RWPE1 (cell line): Measurements from ENCODE around the gene TMEM88.

Experiments used
- CTCF ChIA-PET: fragments of 350-600 bp; sonication (Branson Sonifier 250); formaldehyde crosslinking; extraction: SDS; loops from one replicate; lab custom pipeline; 2021; lab: Yijun Ruan, JAX
- POLR2A ChIA-PET: fragments of 400-600 bp; formaldehyde crosslinking; extraction: SDS; loops from one replicate; lab custom pipeline; 2020; ENCODE audit warnings: antibody characterized with exemption; ENCODE audit not compliant: low non-redundant PET; lab: Yijun Ruan, JAX
- DNase-seq: peaks from one replicate; pipeline ENCODE4 v3.0.0; 2012; ENCODE audit warnings: low spot score
- H3K27ac ChIP-seq: fragments of 450-650 bp; 2 replicates; pipeline ENCODE4 v1.5.1; 2017
- TF ChIP-seq, protein P1 (sequence below): fragments of 450-650 bp; conservative IDR thresholded peaks from 2 replicates; pipeline ENCODE4 v1.5.1; 2017; ENCODE audit warnings: low read depth, mild to moderate bottlenecking

The TMEM88 gene

DNA sequence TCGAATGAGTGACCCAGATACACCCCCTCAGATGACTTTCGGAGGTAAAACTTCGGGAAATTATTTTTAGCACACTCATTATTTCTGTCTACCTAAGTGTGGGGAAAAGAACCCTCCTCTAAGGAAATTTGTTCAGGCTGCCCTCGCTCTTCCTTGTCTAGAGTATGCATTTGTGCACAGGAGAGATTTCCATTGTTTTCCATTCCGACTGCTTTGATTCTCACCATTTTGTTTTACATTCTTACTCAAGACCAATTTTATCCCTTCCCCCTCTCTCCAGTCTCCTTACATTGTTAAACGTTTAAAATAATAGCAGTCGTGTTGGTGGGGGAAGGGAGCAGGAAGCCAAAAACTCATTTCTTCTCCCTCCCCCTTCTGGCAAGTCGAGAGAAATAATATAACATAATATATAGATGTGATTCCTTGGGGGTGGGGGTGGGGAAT lies 32.2 kb downstream of the TMEM88 start:
- DNase-seq: no peak
- ChIA-PET CTCF (interaction anchor here (0.6 kb wide), 1 partner anchor 11 kb away, joined by 3 read pairs; no protein-coding TSS in a partner anchor), POLR2A (no interaction called here)
- TF ChIP-seq, protein P1, sequence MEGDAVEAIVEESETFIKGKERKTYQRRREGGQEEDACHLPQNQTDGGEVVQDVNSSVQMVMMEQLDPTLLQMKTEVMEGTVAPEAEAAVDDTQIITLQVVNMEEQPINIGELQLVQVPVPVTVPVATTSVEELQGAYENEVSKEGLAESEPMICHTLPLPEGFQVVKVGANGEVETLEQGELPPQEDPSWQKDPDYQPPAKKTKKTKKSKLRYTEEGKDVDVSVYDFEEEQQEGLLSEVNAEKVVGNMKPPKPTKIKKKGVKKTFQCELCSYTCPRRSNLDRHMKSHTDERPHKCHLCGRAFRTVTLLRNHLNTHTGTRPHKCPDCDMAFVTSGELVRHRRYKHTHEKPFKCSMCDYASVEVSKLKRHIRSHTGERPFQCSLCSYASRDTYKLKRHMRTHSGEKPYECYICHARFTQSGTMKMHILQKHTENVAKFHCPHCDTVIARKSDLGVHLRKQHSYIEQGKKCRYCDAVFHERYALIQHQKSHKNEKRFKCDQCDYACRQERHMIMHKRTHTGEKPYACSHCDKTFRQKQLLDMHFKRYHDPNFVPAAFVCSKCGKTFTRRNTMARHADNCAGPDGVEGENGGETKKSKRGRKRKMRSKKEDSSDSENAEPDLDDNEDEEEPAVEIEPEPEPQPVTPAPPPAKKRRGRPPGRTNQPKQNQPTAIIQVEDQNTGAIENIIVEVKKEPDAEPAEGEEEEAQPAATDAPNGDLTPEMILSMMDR: no peak
- peak overlapping the region; percentile 98 for H3K27ac ChIP-seq

- ChIA-PET CTCF (no interaction called here), POLR2A (interaction anchor here (0.7 kb wide), 1 partner anchor 56 kb away, joined by 3 read pairs; no protein-coding TSS in a partner anchor)
- DNase-seq: peak; percentile 97
These were observed 32.8 kb downstream of the TMEM88 start for GRCh38 chr17:7887482-7888183.

GRCh38 chr17:7888184-7888920 lies 33.5 kb downstream of the TMEM88 start, which contains the start of gene CHD3:
TSS of gene CHD3 (plus strand) at chr17:7888789. CDS start at chr17:7889001, 212 bp downstream.
- ChIA-PET CTCF (interaction anchor here (0.6 to 1.2 kb wide), 4 partner anchors 22 to 158 kb away, joined by 3 to 4 read pairs (median 4); no protein-coding TSS in a partner anchor), POLR2A (interaction anchor here (0.7 kb wide), 1 partner anchor 55 kb away, joined by 3 read pairs; no protein-coding TSS in a partner anchor)
- TF ChIP-seq, protein P1: no peak
- DNase-seq: no peak
- H3K27ac ChIP-seq: peak within 1 kb of the TSS; percentile 98

More at GRCh38 chr17:7887482-7888183, 32.8 kb downstream of the TMEM88 start:
- peak overlapping the region; percentile 98 for H3K27ac ChIP-seq
- TF ChIP-seq, protein P1: no peak

DNA sequence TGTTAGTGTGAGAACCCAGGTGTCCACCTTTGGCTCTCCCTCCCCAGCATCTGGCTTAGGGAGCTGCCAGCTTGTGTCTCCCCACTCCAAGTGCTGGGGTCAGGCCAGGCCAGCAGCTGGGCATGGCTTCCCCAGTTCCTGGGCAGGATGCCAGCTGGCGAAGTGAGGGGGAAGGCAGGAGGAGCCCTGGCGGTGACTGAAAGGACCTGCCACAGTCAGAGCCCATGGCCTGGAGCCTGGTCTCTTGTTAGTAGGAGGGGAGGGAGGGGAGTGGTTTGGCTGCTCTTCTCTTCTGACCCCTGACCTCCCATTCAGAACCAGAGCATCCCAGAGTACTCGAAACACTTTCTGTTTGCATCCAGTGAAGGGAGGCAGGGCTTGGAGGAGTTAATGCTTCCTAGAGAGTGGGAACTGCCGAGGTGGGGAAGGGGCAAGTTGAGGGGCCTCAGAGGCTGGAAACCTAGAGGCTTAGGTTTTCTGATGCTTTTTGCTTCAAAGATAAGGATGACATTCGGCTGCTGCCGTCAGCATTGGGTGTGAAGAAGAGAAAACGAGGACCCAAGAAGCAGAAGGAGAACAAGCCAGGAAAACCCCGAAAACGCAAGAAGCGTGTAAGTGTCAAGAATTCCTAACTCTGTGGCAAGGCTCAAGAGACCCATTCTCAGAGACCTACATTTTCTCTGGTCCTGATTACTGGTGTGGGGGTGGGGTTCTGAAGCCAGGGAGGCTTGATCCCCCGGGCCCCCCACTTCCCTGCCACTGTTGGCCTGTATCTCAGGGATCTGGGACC lies 34.5 kb downstream of the TMEM88 start:
- peak overlapping the region; percentile 98 for H3K27ac ChIP-seq
- TF ChIP-seq, protein P1: peak; percentile 30; the same call in 1 of the 2 replicates
- CTCF ChIA-PET: interaction anchor here (0.6 to 1.2 kb wide), 5 partner anchors 22 to 159 kb away, joined by 3 to 4 read pairs (median 3); no protein-coding TSS in a partner anchor
- POLR2A ChIA-PET: no interaction called here
- peak; percentile 82 for DNase-seq

- no peak overlapping the region for H3K27ac ChIP-seq
- ChIA-PET CTCF (interaction anchor here (0.6 kb wide), 1 partner anchor 96 kb away, joined by 3 read pairs; no protein-coding TSS in a partner anchor), POLR2A (no interaction called here)
- DNase-seq: no peak
- TF ChIP-seq, protein P1: no peak
These were observed 38.5 kb downstream of the TMEM88 start for GRCh38 chr17:7893187-7893880.
